Activated naive CD4-positive, alpha-beta T cell treated with anti-CD3 and anti-CD28 coated beads, Interleukin-2, amount 50 U/mL, for 72 hours (primary cell): ENCODE results near the gene KMT2C. TPM values are rescaled to one million over a fixed set of nuclear protein-coding genes. Genes with fewer than 3 reads are reported as not detected.

Experiments
- total RNA-seq, 2 donors: library from RNA; stranded (reverse); gene quantifications; one replicate each; pipeline ENCODE4 v1.2.3, GENCODE V29; 2022

KMT2C gene
- total RNA-seq, 2 donors from 2014 or later = 65.7 to 69.1 TPM

Other genes starting within 250 kb of the KMT2C start
- gene XRCC2, start 240.1 kb upstream of the KMT2C start, total RNA-seq = 10 to 100 TPM; 11.5 to 26.2 TPM